Measurements from ENCODE around the gene SRSF3.

GRCh38 chr6:36578431-36578830 lies 15.7 kb upstream of the SRSF3 start:
- TF ChIP-seq CTCF (conservative IDR thresholded peaks at IDR 0.05; ENCODE audit: low read depth, low read length) (no peak), EZH2phosphoT487 (IDR thresholded peaks at IDR 0.05; ENCODE audit: borderline replicate concordance, low read length) (no peak)
